Karpas-422 (cell line): ENCODE measurements around the gene ATP2A2. TPM values are rescaled to one million over a fixed set of nuclear protein-coding genes. Genes with fewer than 3 reads are reported as not detected.
"Not testable (repeated sequence)": the region's sequence is repeated elsewhere in the genome, so short reads cannot be mapped to it uniquely, and the experiment has no call there.

Source experiments
- DNase-seq: peaks from one replicate; pipeline ENCODE4 v3.0.0-alpha.2; 2015
- H2AFZ ChIP-seq: fragments of 200-600 bp; sonication (generic); 2 replicates; pipeline ENCODE4 v1.6.1; 2014; ENCODE audit warnings: antibody characterized with exemption, low read length, mixed read lengths
- H3K27ac ChIP-seq: fragments of 200-600 bp; sonication (generic); 2 replicates; pipeline ENCODE4 v1.5.1; 2014; ENCODE audit warnings: mild to moderate bottlenecking, low read length, moderate library complexity
- H3K27me3 ChIP-seq: fragments of 200-600 bp; sonication (generic); 2 replicates; pipeline ENCODE4 v1.6.1; 2014; ENCODE audit warnings: low read length, mixed read lengths
- H3K36me3 ChIP-seq: fragments of 200-600 bp; sonication (generic); 2 replicates; pipeline ENCODE4 v1.6.1; 2014; ENCODE audit warnings: low read length, mixed read lengths; ENCODE audit not compliant: insufficient read depth
- H3K4me1 ChIP-seq: fragments of 200-600 bp; sonication (generic); 2 replicates; pipeline ENCODE4 v1.6.1; 2014; ENCODE audit warnings: mild to moderate bottlenecking, low read length, mixed read lengths
- H3K4me2 ChIP-seq: fragments of 200-600 bp; sonication (generic); 2 replicates; pipeline ENCODE4 v1.6.1; 2014; ENCODE audit warnings: low read length, low read depth, mild to moderate bottlenecking; ENCODE audit not compliant: poor library complexity, severe bottlenecking
- H3K4me3 ChIP-seq: fragments of 200-600 bp; sonication (generic); 2 replicates; pipeline ENCODE4 v1.5.1; 2014; ENCODE audit warnings: mild to moderate bottlenecking, antibody characterized with exemption, low read length, mixed read lengths
- H3K79me2 ChIP-seq: fragments of 200-600 bp; sonication (generic); 2 replicates; pipeline ENCODE4 v1.6.1; 2014; ENCODE audit warnings: mild to moderate bottlenecking, low read length, mixed read lengths
- H3K9ac ChIP-seq: fragments of 200-600 bp; sonication (generic); 2 replicates; pipeline ENCODE4 v1.6.0; 2014; ENCODE audit warnings: low read length
- H3K9me2 ChIP-seq: fragments of 200-600 bp; sonication (generic), shearing (Covaris generic); replicated peaks from 2 replicates; pipeline ENCODE4 v1.6.0; 2014; ENCODE audit warnings: mild to moderate bottlenecking, low read length, moderate library complexity; ENCODE audit not compliant: insufficient read depth
- H3K9me3 ChIP-seq: fragments of 300-700, 200-600 bp; sonication (generic); 2 replicates; pipeline ENCODE4 v1.6.1; 2014; ENCODE audit warnings: low read length, mixed read lengths
- H4K20me1 ChIP-seq: fragments of 200-600 bp; sonication (generic); 2 replicates; pipeline ENCODE4 v1.6.1; 2014; ENCODE audit warnings: mild to moderate bottlenecking, antibody characterized with exemption, low read length, low read depth; ENCODE audit not compliant: insufficient read depth
- total RNA-seq: library from RNA; depleted of rRNA; stranded (reverse); fragments of >200 nt; shearing (Covaris generic); gene quantifications from 2 replicates; pipeline ENCODE4 v1.2.3, GENCODE V29; 2014; ENCODE audit warnings: low replicate concordance

The ATP2A2 gene
- total RNA-seq, 1 experiment from 2014 or later, result 88.5 TPM

DNA sequence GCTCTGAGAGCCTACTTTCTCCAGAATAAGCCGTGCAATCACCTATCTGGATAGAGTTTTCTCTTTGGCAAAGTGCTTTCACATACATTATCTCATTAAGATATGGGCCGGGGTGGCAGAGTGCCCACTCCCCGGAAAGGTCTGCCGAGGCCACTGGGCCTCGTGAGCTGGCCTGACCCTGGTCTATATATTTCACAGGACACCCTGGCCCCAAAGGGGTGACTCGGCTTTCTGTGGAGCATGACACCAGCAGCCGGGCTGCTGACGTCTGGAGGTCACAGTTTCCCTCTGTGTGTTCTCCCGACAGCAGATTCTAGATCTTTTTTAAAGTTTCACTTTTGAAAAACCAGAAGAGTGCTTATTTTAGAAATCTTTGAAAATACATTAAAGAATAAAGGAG lies 27.9 kb upstream of the ATP2A2 start:
- no peak overlapping the region for H3K27ac ChIP-seq
- no peaks in the 10 kb centered on the region for H4K20me1 ChIP-seq
- no peaks in the 10 kb centered on the region for H3K27me3 ChIP-seq
- H3K9me3 ChIP-seq, result no peaks in the 10 kb centered on the region
- H3K79me2 ChIP-seq, result no peaks in the 10 kb centered on the region
- H3K36me3 ChIP-seq, result no peaks in the 10 kb centered on the region
- no peak overlapping the region for H3K4me2 ChIP-seq
- no peaks in the 10 kb centered on the region for H3K9me2 ChIP-seq
- H3K4me1 ChIP-seq, result no peaks in the 10 kb centered on the region
- no peak overlapping the region for H3K9ac ChIP-seq
- no peak overlapping the region for H2AFZ ChIP-seq
- no peak for DNase-seq
- no peak overlapping the region for H3K4me3 ChIP-seq

DNA sequence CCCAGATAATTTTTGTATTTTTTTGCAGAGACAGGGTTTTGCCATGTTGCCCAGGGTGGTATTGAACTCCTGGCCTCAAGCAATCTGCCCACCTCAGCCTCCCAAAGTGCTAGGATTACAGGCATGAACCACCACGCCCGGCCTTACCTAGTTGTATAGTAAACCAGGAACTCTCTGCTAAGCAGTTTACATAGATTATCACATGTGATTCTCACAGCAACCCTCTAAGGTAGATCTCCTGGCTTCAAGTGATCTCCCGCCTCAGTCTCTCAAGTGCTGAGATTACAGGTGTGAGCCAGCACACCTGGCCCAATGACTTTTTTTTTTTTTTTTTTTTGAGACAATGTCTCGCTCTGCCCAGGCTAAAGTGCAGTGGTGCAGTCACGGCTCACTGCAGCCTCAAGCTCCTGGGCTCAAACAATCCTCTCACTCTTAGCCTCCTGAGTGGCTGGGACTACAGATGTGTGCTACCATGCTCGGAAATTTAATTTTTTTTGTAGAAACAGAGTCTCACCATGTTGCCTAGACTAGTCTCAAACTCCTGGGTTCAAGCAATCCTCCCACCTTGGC lies 26.0 kb upstream of the ATP2A2 start:
- no peaks in the 10 kb centered on the region for H3K27me3 ChIP-seq
- H3K9ac ChIP-seq, result no peak overlapping the region
- H3K4me1 ChIP-seq, result no peaks in the 10 kb centered on the region
- H3K27ac ChIP-seq, result no peak overlapping the region
- no peaks in the 10 kb centered on the region for H3K9me3 ChIP-seq
- H3K4me3 ChIP-seq, result no peak overlapping the region
- no peaks in the 10 kb centered on the region for H3K9me2 ChIP-seq
- H3K36me3 ChIP-seq, result no peaks in the 10 kb centered on the region
- H4K20me1 ChIP-seq, result no peaks in the 10 kb centered on the region
- no peak overlapping the region for H2AFZ ChIP-seq
- H3K79me2 ChIP-seq, result no peaks in the 10 kb centered on the region
- DNase-seq, result no peak
- H3K4me2 ChIP-seq, result no peak overlapping the region

DNA sequence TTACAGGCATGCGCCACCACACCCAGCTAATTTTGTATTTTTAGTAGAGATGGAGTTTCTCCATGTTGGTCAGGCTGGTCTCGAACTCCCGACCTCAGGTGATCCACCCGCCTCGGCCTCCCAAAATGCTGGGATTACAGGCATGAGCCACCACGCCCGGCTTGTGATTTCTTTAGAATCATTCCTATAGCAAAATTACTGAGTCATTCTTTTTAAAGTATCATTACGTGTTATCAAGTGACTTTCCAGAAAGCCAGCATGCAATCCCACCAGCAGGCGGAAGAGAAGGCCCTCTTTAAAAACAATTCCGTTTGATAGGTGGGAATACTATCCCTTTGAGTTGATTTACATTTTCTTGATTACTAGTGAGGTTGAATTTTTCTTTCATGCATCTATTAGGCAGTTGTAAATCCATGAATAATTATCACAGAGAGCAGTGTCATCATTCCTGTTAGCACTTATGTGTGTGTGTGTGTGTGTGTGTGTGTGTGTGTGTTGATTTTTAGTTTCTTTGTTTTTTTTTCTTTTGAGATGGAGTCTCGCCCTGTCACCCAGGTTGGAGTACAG lies 25.1 kb upstream of the ATP2A2 start:
- not testable (repeated sequence) for H3K9me2 ChIP-seq, H3K27me3 ChIP-seq, H3K79me2 ChIP-seq, H3K4me2 ChIP-seq, H2AFZ ChIP-seq, H3K27ac ChIP-seq, H4K20me1 ChIP-seq, H3K4me3 ChIP-seq, H3K4me1 ChIP-seq, H3K9ac ChIP-seq, H3K9me3 ChIP-seq, H3K36me3 ChIP-seq, DNase-seq

DNA sequence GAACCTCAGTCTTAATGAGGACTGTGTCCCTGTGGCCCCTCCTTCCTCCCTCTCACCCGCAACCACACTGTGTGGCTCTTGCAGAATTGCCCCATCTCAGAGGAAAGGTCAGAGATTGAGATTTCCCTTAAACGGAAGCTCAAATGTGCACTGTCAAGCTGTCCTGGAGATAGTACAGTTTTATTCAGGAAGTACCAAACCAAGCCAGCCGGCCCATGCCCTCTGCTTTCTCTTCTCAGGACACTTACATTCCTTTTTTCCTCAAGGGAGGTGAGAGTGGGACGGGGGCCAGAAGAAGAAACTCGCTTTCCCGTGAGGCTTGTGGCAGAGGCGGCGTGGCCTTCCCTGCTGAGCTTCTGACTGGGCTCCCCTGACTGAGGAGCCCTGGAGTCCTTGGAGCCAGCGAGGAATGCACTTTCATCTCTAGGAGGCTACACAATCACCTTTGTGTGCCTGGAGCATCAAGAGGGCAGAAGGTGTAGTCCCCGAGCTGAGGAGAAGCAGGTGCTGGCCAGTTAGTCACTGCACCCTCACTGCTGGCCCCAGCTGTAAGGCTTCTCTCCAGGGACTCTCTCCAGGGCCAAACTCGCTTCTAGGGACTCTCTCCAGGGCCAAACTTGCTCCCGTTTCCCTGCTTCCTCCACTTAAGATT lies 24.1 kb upstream of the ATP2A2 start:
- H3K27me3 ChIP-seq, result no peaks in the 10 kb centered on the region
- no peak overlapping the region for H2AFZ ChIP-seq
- no peaks in the 10 kb centered on the region for H3K9me2 ChIP-seq
- H3K36me3 ChIP-seq, result no peaks in the 10 kb centered on the region
- no peaks in the 10 kb centered on the region for H3K4me1 ChIP-seq
- no peak for DNase-seq
- no peak overlapping the region for H3K4me2 ChIP-seq
- no peaks in the 10 kb centered on the region for H3K79me2 ChIP-seq
- no peak overlapping the region for H3K9ac ChIP-seq
- H4K20me1 ChIP-seq, result no peaks in the 10 kb centered on the region
- no peaks in the 10 kb centered on the region for H3K9me3 ChIP-seq
- no peak overlapping the region for H3K4me3 ChIP-seq
- H3K27ac ChIP-seq, result no peak overlapping the region

DNA sequence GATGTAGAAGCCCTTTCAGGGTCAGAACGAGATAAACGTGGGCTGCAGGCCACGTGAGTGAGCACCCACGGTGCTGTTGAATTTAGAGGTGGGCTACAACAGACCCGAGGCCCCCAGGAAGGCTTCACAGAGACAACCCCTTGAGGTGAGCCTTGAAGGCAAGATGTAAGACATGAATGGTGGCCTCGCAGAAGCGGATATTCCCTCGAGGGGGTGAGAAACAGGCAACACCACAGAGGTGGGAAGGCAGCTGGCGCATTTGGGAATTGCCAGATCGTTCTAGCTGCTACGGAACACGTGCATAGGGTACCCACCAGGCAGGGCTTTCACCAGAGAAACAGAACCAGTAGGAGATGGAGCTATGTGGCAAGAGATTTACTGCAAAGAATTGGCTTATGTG lies 22.6 kb upstream of the ATP2A2 start:
- H3K4me2 ChIP-seq, result no peak overlapping the region
- no peak overlapping the region for H3K27ac ChIP-seq
- no peaks in the 10 kb centered on the region for H3K9me3 ChIP-seq
- no peak overlapping the region for H2AFZ ChIP-seq
- H3K9ac ChIP-seq, result no peak overlapping the region
- H3K4me1 ChIP-seq, result no peaks in the 10 kb centered on the region
- no peaks in the 10 kb centered on the region for H3K79me2 ChIP-seq
- no peaks in the 10 kb centered on the region for H3K9me2 ChIP-seq
- H4K20me1 ChIP-seq, result no peaks in the 10 kb centered on the region
- no peak for DNase-seq
- no peak overlapping the region for H3K4me3 ChIP-seq
- H3K27me3 ChIP-seq, result no peaks in the 10 kb centered on the region
- no peaks in the 10 kb centered on the region for H3K36me3 ChIP-seq

DNA sequence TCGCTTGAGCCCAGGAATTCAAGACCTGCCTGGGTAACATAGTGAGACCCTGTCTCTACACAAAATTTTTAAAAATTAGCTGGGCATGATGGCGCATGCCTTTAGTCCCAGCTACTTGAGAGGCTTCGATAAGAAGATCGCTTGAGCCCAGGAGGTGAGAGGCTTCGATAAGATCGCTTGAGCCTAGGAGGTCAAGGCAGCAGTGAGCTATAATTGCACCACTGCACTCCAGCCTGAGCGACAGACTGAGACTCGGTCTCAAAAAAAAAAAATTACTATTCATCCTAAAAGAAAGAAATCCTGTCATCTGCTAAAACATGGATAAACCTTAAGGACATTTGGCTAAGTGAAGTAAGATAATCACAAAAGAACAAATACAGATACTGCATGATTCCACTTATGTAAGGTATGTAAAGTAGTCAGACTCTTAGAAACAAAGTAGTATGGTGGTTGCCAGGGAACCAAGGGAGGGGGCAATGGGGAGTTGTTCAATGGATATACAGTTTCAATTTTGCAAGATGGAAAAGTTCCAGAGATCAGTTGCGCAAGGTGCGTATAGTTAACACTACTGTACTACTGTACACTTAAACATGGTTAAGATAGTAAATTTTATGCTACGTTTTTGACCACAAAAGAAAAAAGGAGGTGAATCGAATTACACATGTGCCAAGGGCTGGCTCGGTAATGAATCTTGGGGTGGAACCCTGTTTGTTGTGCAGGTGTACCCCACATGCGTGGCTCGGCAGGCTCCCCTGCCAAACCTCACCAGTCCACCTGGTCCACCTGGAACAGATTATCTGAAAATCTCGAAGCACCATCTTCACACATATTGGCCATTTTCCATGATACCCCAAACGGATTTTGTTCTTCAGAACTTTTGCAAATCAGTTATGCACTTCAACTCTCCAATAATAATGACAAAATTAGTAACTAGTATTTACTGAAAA lies 18.3 kb upstream of the ATP2A2 start:
- Histone ChIP-seq H3K4me2 (no peak overlapping the region), H2AFZ (no peak overlapping the region)
- no peak for DNase-seq

DNA sequence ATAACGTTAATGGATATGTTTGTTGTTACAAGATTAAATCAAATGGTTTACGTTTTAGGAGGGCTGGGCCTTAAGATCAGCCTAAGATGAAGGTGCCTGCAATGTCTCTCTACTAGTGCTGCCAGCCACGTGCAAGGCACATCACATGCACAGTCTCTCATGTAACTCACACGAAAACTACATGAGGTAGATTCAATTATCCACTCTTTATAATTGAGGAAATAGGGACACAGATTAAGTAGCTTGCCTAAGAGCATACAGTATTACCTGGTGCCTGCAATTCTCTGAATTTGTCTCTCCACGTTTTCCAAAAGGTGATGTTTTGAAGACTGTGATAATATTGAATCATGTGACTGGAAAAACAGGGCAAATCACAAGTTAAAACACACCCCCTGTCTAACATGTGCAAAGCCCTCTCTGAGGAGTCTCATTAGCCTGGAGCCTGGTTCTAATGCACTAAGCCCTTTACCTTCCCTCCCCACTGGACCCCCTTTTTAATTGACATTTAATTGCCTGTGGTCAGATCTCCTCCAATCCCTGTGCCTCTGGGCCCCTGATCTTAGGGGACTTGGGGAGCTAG lies 14.6 kb upstream of the ATP2A2 start:
- H4K20me1 ChIP-seq, result no peaks in the 10 kb centered on the region
- H3K9me2 ChIP-seq, result no peaks in the 10 kb centered on the region
- no peak overlapping the region for H2AFZ ChIP-seq
- H3K9me3 ChIP-seq, result no peaks in the 10 kb centered on the region
- no peaks in the 10 kb centered on the region for H3K4me1 ChIP-seq
- H3K27me3 ChIP-seq, result no peaks in the 10 kb centered on the region
- no peak overlapping the region for H3K4me2 ChIP-seq
- H3K27ac ChIP-seq, result no peak overlapping the region
- H3K9ac ChIP-seq, result no peak overlapping the region
- no peaks in the 10 kb centered on the region for H3K36me3 ChIP-seq
- no peak for DNase-seq
- no peak overlapping the region for H3K4me3 ChIP-seq
- H3K79me2 ChIP-seq, result no peaks in the 10 kb centered on the region

More for the DNA sequence above, 18.3 kb upstream of the ATP2A2 start:
- H4K20me1 ChIP-seq, result no peaks in the 10 kb centered on the region
- no peaks in the 10 kb centered on the region for H3K4me1 ChIP-seq
- no peaks in the 10 kb centered on the region for H3K9me2 ChIP-seq
- H3K9ac ChIP-seq, result no peak overlapping the region
- H3K36me3 ChIP-seq, result no peaks in the 10 kb centered on the region
- H3K27ac ChIP-seq, result no peak overlapping the region
- no peaks in the 10 kb centered on the region for H3K27me3 ChIP-seq
- H3K9me3 ChIP-seq, result no peaks in the 10 kb centered on the region
- no peaks in the 10 kb centered on the region for H3K79me2 ChIP-seq
- H3K4me3 ChIP-seq, result no peak overlapping the region
